ENCODE measurements around the gene PBRM1.
A peak's percentile ranks its signal among the peaks of the same experiment; 100 is the strongest.
"Not testable (repeated sequence)": the region's sequence is repeated elsewhere in the genome, so short reads cannot be mapped to it uniquely, and the experiment has no call there.

PBRM1 gene

GRCh38 chr3:52704611-52705437 lies 19.1 kb upstream of the PBRM1 start:
- DNase-seq (ENCODE audit: low read depth), result no peak

GRCh38 chr3:52703341-52703740 lies 17.6 kb upstream of the PBRM1 start:
- DNase-seq (ENCODE audit: low read depth), result no peak

- no peak for DNase-seq (ENCODE audit: low read depth)
These were observed 11.9 kb upstream of the PBRM1 start for GRCh38 chr3:52697632-52697965.

GRCh38 chr3:52696830-52697631 lies 11.3 kb upstream of the PBRM1 start:
- DNase-seq (ENCODE audit: low read depth), result no peak

- DNase-seq (ENCODE audit: low read depth), result no peak
These were observed 10.3 kb upstream of the PBRM1 start for GRCh38 chr3:52695798-52696671.

GRCh38 chr3:52694528-52695189 lies 8.9 kb upstream of the PBRM1 start:
- no peak for DNase-seq (ENCODE audit: low read depth)

- DNase-seq (ENCODE audit: low read depth), result no peak
These were observed 7.4 kb upstream of the PBRM1 start for GRCh38 chr3:52693071-52693470.

- no peak for DNase-seq (ENCODE audit: low read depth)
These were observed 4.8 kb upstream of the PBRM1 start for GRCh38 chr3:52690560-52690959.

- no peak for DNase-seq (ENCODE audit: low read depth)
These were observed 3.4 kb upstream of the PBRM1 start for GRCh38 chr3:52689151-52689550.

GRCh38 chr3:52688266-52688665 lies 2.6 kb upstream of the PBRM1 start:
- DNase-seq (ENCODE audit: low read depth), result no peak

- peak; percentile 61 for DNase-seq (ENCODE audit: low read depth)
These were observed 416 bp downstream of the PBRM1 start for GRCh38 chr3:52685285-52685708.

- DNase-seq (ENCODE audit: low read depth), result no peak
These were observed 1.5 kb downstream of the PBRM1 start for GRCh38 chr3:52684184-52684583.

GRCh38 chr3:52683611-52684010 lies 2.1 kb downstream of the PBRM1 start:
- DNase-seq (ENCODE audit: low read depth), result no peak

GRCh38 chr3:52682016-52682415 lies 3.7 kb downstream of the PBRM1 start:
- DNase-seq (ENCODE audit: low read depth), result no peak

GRCh38 chr3:52681596-52681995 lies 4.1 kb downstream of the PBRM1 start:
- no peak for DNase-seq (ENCODE audit: low read depth)

- no peak for DNase-seq (ENCODE audit: low read depth)
These were observed 5.9 kb downstream of the PBRM1 start for GRCh38 chr3:52679811-52680210.

- DNase-seq (ENCODE audit: low read depth), result no peak
These were observed 6.5 kb downstream of the PBRM1 start for GRCh38 chr3:52679199-52679538.

- no peak for DNase-seq (ENCODE audit: low read depth)
These were observed 7.2 kb downstream of the PBRM1 start for GRCh38 chr3:52678265-52679198.

- not testable (repeated sequence) for DNase-seq (ENCODE audit: low read depth)
These were observed 9.5 kb downstream of the PBRM1 start for GRCh38 chr3:52676201-52676600.

GRCh38 chr3:52671676-52672075 lies 14.0 kb downstream of the PBRM1 start:
- no peak for DNase-seq (ENCODE audit: low read depth)
